Duodenal mucosa (tissue), 2 donors: ENCODE measurements around the gene TBC1D21.

Source experiments
- H3K27ac ChIP-seq: one replicate; pipeline ENCODE4 v1.7.0; 2013; ENCODE audit warnings: low read depth, low read length
- H3K27me3 ChIP-seq, 2 donors: one replicate each; pipeline ENCODE4 v1.7.0; 2013; ENCODE audit warnings: low read length in 2 of 2, control low read depth in 1 of 2; ENCODE audit not compliant: insufficient read depth in 2 of 2, control insufficient read depth in 1 of 2
- H3K36me3 ChIP-seq, 2 donors: one replicate each; pipeline ENCODE4 v1.7.0; 2013; ENCODE audit warnings: low read length in 2 of 2, control low read depth in 1 of 2; ENCODE audit not compliant: insufficient read depth in 2 of 2, control insufficient read depth in 1 of 2
- H3K4me1 ChIP-seq, 2 donors: one replicate each; pipeline ENCODE4 v1.7.0; 2013; ENCODE audit warnings: low read length in 2 of 2, control low read depth in 1 of 2; ENCODE audit not compliant: insufficient read depth in 2 of 2, control insufficient read depth in 1 of 2
- H3K4me3 ChIP-seq, 2 donors: one replicate each; pipeline ENCODE4 v1.7.0; 2013; ENCODE audit warnings: low read length in 2 of 2, low read depth in 1 of 2
- H3K9ac ChIP-seq, 2 donors: one replicate each; pipeline ENCODE4 v1.7.0; 2013; ENCODE audit warnings: low read length in 2 of 2, low read depth in 1 of 2
- H3K9me3 ChIP-seq, 2 donors: one replicate each; pipeline ENCODE4 v1.7.0; 2013; ENCODE audit warnings: low read length in 2 of 2, control low read depth in 1 of 2; ENCODE audit not compliant: control insufficient read depth in 1 of 2

Gene TBC1D21

GRCh38 chr15:73908030-73908821, 34.9 kb downstream of the TBC1D21 start:
- H3K9ac ChIP-seq, result peak overlapping the region in 1 of 2 donors; percentile 54

GRCh38 chr15:73908822-73909122, 35.4 kb downstream of the TBC1D21 start:
- H3K27ac ChIP-seq, result no peak overlapping the region
- no peaks in the 10 kb centered on the region for H3K36me3 ChIP-seq
- no peaks in the 10 kb centered on the region for H3K9me3 ChIP-seq
- H3K27me3 ChIP-seq, result no peaks in the 10 kb centered on the region
- no peak overlapping the region for H3K9ac ChIP-seq
- peaks cover 22% of the 10 kb centered on the region in 2 donors for H3K4me1 ChIP-seq
- no peak overlapping the region for H3K4me3 ChIP-seq

More at GRCh38 chr15:73908030-73908821, 34.9 kb downstream of the TBC1D21 start:
- no peaks in the 10 kb centered on the region for H3K27me3 ChIP-seq
- H3K27ac ChIP-seq, result no peak overlapping the region
- no peaks in the 10 kb centered on the region for H3K36me3 ChIP-seq
- H3K4me3 ChIP-seq, result no peak overlapping the region
- H3K4me1 ChIP-seq, result peaks cover 22% of the 10 kb centered on the region in 2 donors
- H3K9me3 ChIP-seq, result no peaks in the 10 kb centered on the region

- Histone ChIP-seq H3K36me3 (no peaks in the 10 kb centered on the region), H3K9ac (no peak overlapping the region), H3K4me1 (peaks cover 15 to 20% of the 10 kb centered on the region in 2 donors), H3K4me3 (no peak overlapping the region), H3K9me3 (no peaks in the 10 kb centered on the region), H3K27ac (no peak overlapping the region), H3K27me3 (no peaks in the 10 kb centered on the region)
Measured at GRCh38 chr15:73909651-73910050, 36.3 kb downstream of the TBC1D21 start.

- Histone ChIP-seq H3K4me3 (no peak overlapping the region), H3K27me3 (no peaks in the 10 kb centered on the region), H3K9me3 (no peaks in the 10 kb centered on the region), H3K9ac (no peak overlapping the region), H3K4me1 (peaks cover 11 to 16% of the 10 kb centered on the region in 2 donors), H3K36me3 (no peaks in the 10 kb centered on the region), H3K27ac (no peak overlapping the region)
Measured at GRCh38 chr15:73910522-73911303, 37.3 kb downstream of the TBC1D21 start.

- H3K36me3 ChIP-seq, result no peaks in the 10 kb centered on the region
- H3K4me3 ChIP-seq, result no peak overlapping the region
- H3K9me3 ChIP-seq, result peaks cover 0 to 2% of the 10 kb centered on the region in 2 donors
- H3K9ac ChIP-seq, result no peak overlapping the region
- H3K27ac ChIP-seq, result no peak overlapping the region
- H3K27me3 ChIP-seq, result no peaks in the 10 kb centered on the region
- peaks cover 0 to 3% of the 10 kb centered on the region in 2 donors for H3K4me1 ChIP-seq
Measured at GRCh38 chr15:73912030-73912596, 38.7 kb downstream of the TBC1D21 start.

GRCh38 chr15:73914145-73914544, 40.8 kb downstream of the TBC1D21 start:
- Histone ChIP-seq H3K36me3 (no peaks in the 10 kb centered on the region), H3K9ac (no peak overlapping the region), H3K27ac (no peak overlapping the region), H3K9me3 (peaks cover 0 to 2% of the 10 kb centered on the region in 2 donors), H3K4me3 (no peak overlapping the region), H3K4me1 (no peaks in the 10 kb centered on the region), H3K27me3 (no peaks in the 10 kb centered on the region)

GRCh38 chr15:73915082-73915481, 41.7 kb downstream of the TBC1D21 start:
- no peaks in the 10 kb centered on the region for H3K36me3 ChIP-seq
- H3K9ac ChIP-seq, result no peak overlapping the region
- H3K27me3 ChIP-seq, result no peaks in the 10 kb centered on the region
- H3K4me3 ChIP-seq, result no peak overlapping the region
- no peak overlapping the region for H3K27ac ChIP-seq
- peaks cover 0 to 5% of the 10 kb centered on the region in 2 donors for H3K4me1 ChIP-seq
- peaks cover 0 to 2% of the 10 kb centered on the region in 2 donors for H3K9me3 ChIP-seq

GRCh38 chr15:73918784-73919183, 45.4 kb downstream of the TBC1D21 start:
- Histone ChIP-seq H3K9ac (no peak overlapping the region), H3K27me3 (no peaks in the 10 kb centered on the region), H3K9me3 (peaks cover 0 to 2% of the 10 kb centered on the region in 2 donors), H3K27ac (no peak overlapping the region), H3K4me1 (peaks cover 8 to 23% of the 10 kb centered on the region in 2 donors), H3K4me3 (no peak overlapping the region), H3K36me3 (no peaks in the 10 kb centered on the region)

- H3K27me3 ChIP-seq, result no peaks in the 10 kb centered on the region
- no peak overlapping the region for H3K4me3 ChIP-seq
- no peak overlapping the region for H3K27ac ChIP-seq
- H3K4me1 ChIP-seq, result peaks cover 16 to 30% of the 10 kb centered on the region in 2 donors
- no peak overlapping the region for H3K9ac ChIP-seq
- peaks cover 0 to 2% of the 10 kb centered on the region in 2 donors for H3K9me3 ChIP-seq
- H3K36me3 ChIP-seq, result no peaks in the 10 kb centered on the region
Measured at GRCh38 chr15:73919706-73920105, 46.3 kb downstream of the TBC1D21 start.
